ENCODE data around the gene LRRC40.
A peak's percentile ranks its signal among the peaks of the same experiment; 100 is the strongest.

The LRRC40 gene

GRCh38 chr1:70220517-70221237 lies 15.3 kb upstream of the LRRC40 start (continued):
- TF ChIP-seq ZBTB49 (tag by site-specific recombination; IDR thresholded peaks at IDR 0.05; ENCODE audit: low read depth), result no peak
- peak; percentile 59; the same call in 1 of the 2 replicates for TF ChIP-seq ZNF394 (tag by site-specific recombination; IDR thresholded peaks at IDR 0.05; ENCODE audit: borderline replicate concordance)
- TF ChIP-seq KLF17 (tag by site-specific recombination; IDR thresholded peaks at IDR 0.05), result no peak
- no peak for TF ChIP-seq SCRT1 (tag by site-specific recombination; IDR thresholded peaks at IDR 0.05; ENCODE audit: borderline replicate concordance)
- TF ChIP-seq ZBTB8A (tag by site-specific recombination; IDR thresholded peaks at IDR 0.05), result no peak
- TF ChIP-seq KLF10 (tag by site-specific recombination; IDR thresholded peaks at IDR 0.05), result 0 out of 2 replicates have a peak, but pooled peaks have one; percentile 25
- no peak for TF ChIP-seq ZNF350 (tag by site-specific recombination; IDR thresholded peaks at IDR 0.05)
- TF ChIP-seq ZSCAN5A (tag by site-specific recombination; IDR thresholded peaks at IDR 0.05), result no peak
- no peak for TF ChIP-seq ZNF324 (tag by site-specific recombination; IDR thresholded peaks at IDR 0.05)
- no peak for TF ChIP-seq KLF7 (tag by site-specific recombination; IDR thresholded peaks at IDR 0.05; ENCODE audit: borderline replicate concordance)
- TF ChIP-seq ZNF335 (tag by site-specific recombination; conservative IDR thresholded peaks at IDR 0.05), result peak; percentile 9; the same call in 1 of the 2 replicates
- no peak for TF ChIP-seq ZNF639 (tag by site-specific recombination; IDR thresholded peaks at IDR 0.05)
- no peak for TF ChIP-seq PRDM6 (tag by site-specific recombination; IDR thresholded peaks at IDR 0.05)
- TF ChIP-seq MZF1 (tag by site-specific recombination; IDR thresholded peaks at IDR 0.05; ENCODE audit: borderline replicate concordance), result no peak
- TF ChIP-seq CTCF (tag by site-specific recombination; IDR thresholded peaks at IDR 0.05), result no peak
- TF ChIP-seq HIC1 (tag by site-specific recombination; IDR thresholded peaks at IDR 0.05), result 0 out of 2 replicates have a peak, but pooled peaks have one; percentile 19

Data from HEK293 (cell line).